Fibroblast of the aortic adventitia (primary cell): ENCODE data around the gene SLC38A4. TPM values are rescaled to one million over a fixed set of nuclear protein-coding genes. Genes with fewer than 3 reads are reported as not detected.

Experiments
- DNase-seq: peaks from one replicate; pipeline ENCODE4 v3.0.0-alpha.2; 2010; ENCODE audit warnings: low read depth
- H3K4me3 ChIP-seq: 2 replicates; pipeline ENCODE4 v1.5.1; 2011; ENCODE audit warnings: low read depth, mild to moderate bottlenecking, control low read depth, low read length, moderate library complexity
- CTCF ChIP-seq: IDR thresholded peaks from 2 replicates; pipeline ENCODE4 v1.5.1; 2011; ENCODE audit warnings: mild to moderate bottlenecking, low read length, control low read depth, inconsistent platforms; ENCODE audit not compliant: insufficient read depth
- total RNA-seq: library from RNA; depleted of rRNA; stranded (reverse); fragments of >200 nt; gene quantifications from 2 replicates; pipeline ENCODE4 v1.2.3, GENCODE V29; 2012; ENCODE audit warnings: low replicate concordance

The SLC38A4 gene
- total RNA-seq, 1 donor: 4.6 TPM

GRCh38 chr12:46803517-46803916 lies 22.3 kb downstream of the SLC38A4 start:
- DNase-seq: no peak
- no peak for TF ChIP-seq CTCF
- no peak overlapping the region for H3K4me3 ChIP-seq

DNA sequence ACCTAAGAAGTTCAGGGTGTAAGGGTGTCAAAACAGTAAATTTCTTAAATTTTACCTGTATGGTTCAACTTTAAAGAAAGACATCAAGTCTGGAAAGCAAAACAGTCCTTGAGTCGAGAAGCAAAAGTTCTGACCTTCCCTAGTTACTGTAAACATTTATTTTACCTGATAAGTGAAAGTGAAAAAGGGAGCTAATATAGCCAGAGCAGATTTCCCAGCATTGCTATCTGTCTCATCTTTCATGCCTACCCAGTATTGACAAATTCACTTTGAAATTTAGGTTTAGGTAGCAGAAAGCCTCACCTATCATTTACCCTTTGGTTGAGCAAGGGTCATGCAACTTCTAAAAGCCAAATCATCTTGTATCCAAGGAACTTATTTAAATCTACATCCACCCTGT lies 24.5 kb downstream of the SLC38A4 start:
- H3K4me3 ChIP-seq: no peak overlapping the region
- TF ChIP-seq CTCF: no peak
- no peak for DNase-seq

DNA sequence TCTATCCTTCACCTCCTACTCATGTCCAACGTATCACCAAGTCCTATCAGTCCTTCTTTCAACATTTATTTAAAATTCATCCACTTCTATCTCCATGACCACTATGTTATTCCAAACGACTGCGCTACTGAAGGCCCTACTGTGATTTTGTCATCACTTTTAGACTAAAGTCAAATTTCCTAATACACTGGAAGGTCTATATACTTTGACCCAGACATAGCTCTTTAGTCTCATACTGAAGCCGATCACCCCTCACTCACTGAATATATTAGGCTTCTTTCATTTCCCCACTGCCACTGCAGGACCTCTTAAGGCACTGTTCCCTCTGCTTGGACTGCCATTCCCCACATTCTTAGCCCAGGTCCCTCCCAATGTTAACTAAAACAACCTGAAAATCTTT lies 25.6 kb downstream of the SLC38A4 start:
- no peak for DNase-seq
- no peak for TF ChIP-seq CTCF

GRCh38 chr12:46798648-46799047 lies 27.1 kb downstream of the SLC38A4 start:
- DNase-seq: no peak
- H3K4me3 ChIP-seq: no peak overlapping the region
- no peak for TF ChIP-seq CTCF

More for the DNA sequence above, 25.6 kb downstream of the SLC38A4 start:
- H3K4me3 ChIP-seq: no peak overlapping the region

DNA sequence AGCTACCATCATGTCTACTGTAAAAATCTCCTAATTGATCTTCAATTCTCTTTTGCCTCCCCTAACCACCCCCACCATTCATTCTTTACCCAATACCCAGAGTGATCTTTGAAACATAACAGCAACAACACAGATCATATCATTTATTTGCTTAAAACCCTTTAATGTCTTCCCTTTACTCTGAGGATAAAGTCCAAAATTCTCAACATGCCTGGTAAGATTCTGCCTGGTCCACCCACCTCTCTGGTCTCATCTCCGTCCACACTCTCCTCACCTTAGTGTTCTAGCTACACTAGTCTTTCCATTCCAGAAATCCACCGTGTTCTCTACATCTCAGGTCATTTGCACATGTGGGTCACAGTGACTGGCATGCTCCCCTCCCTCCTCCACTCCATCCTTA lies 27.7 kb downstream of the SLC38A4 start:
- DNase-seq: no peak
- H3K4me3 ChIP-seq: no peak overlapping the region
- no peak for TF ChIP-seq CTCF

GRCh38 chr12:46795988-46796387 lies 29.8 kb downstream of the SLC38A4 start:
- no peak for DNase-seq
- no peak overlapping the region for H3K4me3 ChIP-seq
- no peak for TF ChIP-seq CTCF

DNA sequence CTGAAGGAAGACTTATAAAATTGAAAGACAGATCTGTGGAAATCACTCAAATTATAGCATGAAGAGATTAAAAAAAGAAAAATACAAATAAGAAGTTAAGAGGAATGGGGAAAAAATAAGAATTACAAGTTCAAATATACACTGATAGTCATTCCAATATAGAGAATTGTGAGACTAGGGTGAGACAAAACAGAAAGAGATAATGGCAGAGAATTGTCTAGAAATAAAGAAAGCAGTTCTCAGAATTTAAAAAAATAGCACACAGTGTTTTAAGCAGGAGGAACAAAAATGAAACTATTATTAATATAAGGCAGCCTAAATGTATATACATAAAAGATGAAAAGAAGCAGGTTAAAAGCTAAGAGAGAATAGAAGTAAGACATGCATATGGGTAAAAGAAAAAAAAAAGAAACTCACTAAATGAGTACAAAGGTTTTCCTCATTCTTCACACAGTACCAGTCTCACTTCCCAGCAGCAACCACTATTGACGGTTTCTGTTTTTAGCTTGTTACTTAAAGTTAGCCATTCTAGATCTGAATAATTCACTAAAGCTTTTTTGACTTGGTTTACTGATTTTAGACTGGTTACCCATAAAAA lies 31.1 kb downstream of the SLC38A4 start:
- TF ChIP-seq CTCF: no peak
- no peak for DNase-seq
- no peak overlapping the region for H3K4me3 ChIP-seq
